HL-60 (cell line): ENCODE measurements around the gene UBAP2L.

Experiments used
- CTCF ChIP-seq: IDR thresholded peaks from one replicate; pipeline ENCODE4 v1.5.1; 2011; ENCODE audit warnings: low read length, control low read depth, inconsistent platforms; ENCODE audit not compliant: insufficient read depth
- GABPA ChIP-seq: IDR thresholded peaks from 2 replicates; pipeline ENCODE4 v1.6.1; 2012; ENCODE audit warnings: low read depth
- SPI1 ChIP-seq: IDR thresholded peaks from 2 replicates; pipeline ENCODE4 v1.6.1; 2012; ENCODE audit warnings: low read depth, mild to moderate bottlenecking, borderline replicate concordance

GRCh38 chr1:154219541-154219940, 1.2 kb upstream of the UBAP2L start:
- no peak for TF ChIP-seq CTCF
- no peak for TF ChIP-seq GABPA
- TF ChIP-seq SPI1: no peak
